Suprapubic skin (tissue), 4 donors: ENCODE data around the gene WNT3.

Source experiments
- CTCF ChIP-seq, 2 donors: fragments of 200-600 bp in 1 of 2; fragments of 450-650 bp in 1 of 2; sonication (generic) in 1 of 2; IDR thresholded peaks; one replicate each; pipeline ENCODE4 v1.5.1; 2016 to 2019; ENCODE audit warnings: antibody characterized with exemption in 2 of 2, mild to moderate bottlenecking in 1 of 2, moderate library complexity in 1 of 2
- POLR2A ChIP-seq, 2 donors: fragments of 450-650 bp; IDR thresholded peaks; one replicate each; pipeline ENCODE4 v1.6.1; 2017; ENCODE audit warnings: antibody characterized with exemption in 2 of 2, mild to moderate bottlenecking in 2 of 2, moderate library complexity in 2 of 2
- POLR2AphosphoS5 ChIP-seq, 3 donors: sonication (generic); formaldehyde crosslinking; IDR thresholded peaks; one replicate each; pipeline ENCODE4 v1.6.1; 2017; ENCODE audit warnings: antibody characterized with exemption in 3 of 3

- TF ChIP-seq CTCF (IDR thresholded peaks at IDR 0.05) (no peak), POLR2A (IDR thresholded peaks at IDR 0.05) (no peak), POLR2AphosphoS5 (IDR thresholded peaks at IDR 0.05) (no peak)
These were observed 55.1 kb downstream of the WNT3 start for GRCh38 chr17:46763416-46763815.
